NCI-H1048 (cell line): ENCODE results near the gene TCAIM.
"Not testable (repeated sequence)": the region's sequence is repeated elsewhere in the genome, so short reads cannot be mapped to it uniquely, and the experiment has no call there.

ENCODE experiments used
- DNase-seq: peaks from one replicate; lab custom pipeline; 2025; lab: John Stamatoyannopoulos, UW

Gene TCAIM

DNA sequence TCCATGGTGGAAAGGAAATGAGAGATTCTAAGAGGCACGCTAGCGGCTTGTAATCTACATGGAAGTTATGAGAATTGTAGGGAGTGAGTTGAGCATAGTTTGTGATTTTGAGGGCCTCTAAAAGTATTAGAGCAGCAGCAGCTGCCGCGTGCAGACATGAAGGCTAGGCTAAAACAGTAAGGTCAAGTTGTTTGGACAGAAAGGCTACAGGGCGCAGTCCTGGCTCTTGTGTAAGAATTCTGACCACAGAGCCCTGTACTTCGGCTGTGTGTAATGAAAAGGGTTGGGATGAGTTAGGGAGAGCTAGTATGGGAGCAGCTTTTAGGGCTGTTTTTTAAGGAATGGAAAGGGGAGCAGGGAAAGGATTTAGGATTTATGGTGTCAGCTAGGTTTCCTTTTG is 8.0 kb downstream of the TCAIM start:
- not testable (repeated sequence) for DNase-seq

- no peak for DNase-seq
These were observed 10.4 kb downstream of the TCAIM start for GRCh38 chr3:44348993-44349392.

DNA sequence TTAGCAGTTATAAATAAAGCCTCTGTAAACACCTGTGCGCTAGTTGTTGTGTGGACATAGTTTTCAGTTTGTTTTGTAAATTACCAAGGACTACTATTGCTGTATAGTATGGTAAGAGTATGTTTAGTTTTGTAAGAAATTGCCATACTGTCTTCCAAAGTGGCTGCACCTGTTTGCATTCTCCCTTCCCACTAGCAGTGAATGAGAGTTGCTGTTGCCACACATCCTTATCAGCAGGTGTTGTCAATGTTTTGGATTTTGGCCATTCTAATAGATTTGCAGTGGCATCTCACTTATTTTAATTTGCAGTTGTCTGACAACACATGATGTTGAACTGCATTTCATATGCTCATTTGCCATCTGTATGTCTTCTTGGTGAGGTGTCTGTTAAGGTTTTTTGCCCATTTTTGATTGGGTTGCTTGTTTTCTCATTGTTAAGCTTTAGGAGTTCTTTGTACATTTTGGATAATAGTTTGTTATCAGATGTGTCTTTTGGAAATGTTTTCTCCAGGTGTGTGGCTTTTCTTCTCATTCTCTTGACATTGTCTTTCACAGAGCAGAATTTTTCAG is 14.9 kb downstream of the TCAIM start:
- no peak for DNase-seq

GRCh38 chr3:44355362-44356033 is 16.9 kb downstream of the TCAIM start:
- DNase-seq, result no peak

DNA sequence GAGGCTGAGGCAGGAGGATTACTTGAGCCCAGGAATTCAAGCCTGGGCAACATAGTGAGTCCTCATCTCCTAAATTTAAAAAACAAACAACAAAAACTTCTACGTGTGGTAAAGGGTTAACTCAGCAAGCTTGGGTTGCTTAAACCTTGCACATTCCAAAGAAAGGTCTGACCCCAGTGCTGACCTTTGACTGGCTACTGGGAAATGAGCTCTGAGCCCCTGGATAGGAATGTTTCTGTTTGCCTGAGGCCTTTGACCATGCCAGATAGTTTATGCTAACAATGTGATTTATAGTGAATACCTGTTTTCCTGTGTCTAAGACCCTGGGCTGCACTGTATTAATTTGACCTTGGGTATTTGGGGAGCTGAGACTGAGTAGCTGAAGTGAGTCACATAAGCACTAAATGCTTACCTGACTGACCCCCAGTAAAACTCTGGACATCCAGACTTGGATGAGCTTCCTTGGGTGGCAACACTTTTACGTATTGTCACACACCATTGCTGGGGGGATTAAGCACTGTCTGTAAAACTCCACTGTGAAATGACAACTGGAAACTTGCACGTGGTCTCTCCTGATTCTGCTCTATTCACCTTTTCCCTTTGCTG is 20.7 kb downstream of the TCAIM start:
- DNase-seq, result no peak

GRCh38 chr3:44363591-44363990 is 25.0 kb downstream of the TCAIM start:
- no peak for DNase-seq

- DNase-seq, result no peak
These were observed 27.4 kb downstream of the TCAIM start for GRCh38 chr3:44365952-44366351.

DNA sequence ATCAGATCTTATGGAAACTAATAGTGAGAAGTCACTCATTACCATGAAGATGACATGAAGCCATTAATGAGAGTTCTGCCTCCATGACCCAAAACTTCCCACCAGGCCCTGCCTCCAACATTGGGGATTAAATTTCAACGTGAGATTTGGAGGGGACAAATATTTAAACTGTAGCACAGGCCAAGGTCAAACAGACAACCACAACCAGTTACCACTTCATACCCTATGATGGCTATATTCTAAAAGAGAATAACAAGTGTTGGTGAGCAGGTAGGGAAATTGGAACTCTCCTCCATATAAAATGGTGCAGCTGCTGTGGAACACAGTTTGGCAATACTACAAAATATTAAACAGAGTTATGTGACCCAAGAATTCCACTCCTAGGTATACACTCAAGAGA is 36.9 kb downstream of the TCAIM start:
- no peak for DNase-seq

- DNase-seq, result no peak
These were observed 48.8 kb downstream of the TCAIM start for GRCh38 chr3:44387404-44387803.

DNA sequence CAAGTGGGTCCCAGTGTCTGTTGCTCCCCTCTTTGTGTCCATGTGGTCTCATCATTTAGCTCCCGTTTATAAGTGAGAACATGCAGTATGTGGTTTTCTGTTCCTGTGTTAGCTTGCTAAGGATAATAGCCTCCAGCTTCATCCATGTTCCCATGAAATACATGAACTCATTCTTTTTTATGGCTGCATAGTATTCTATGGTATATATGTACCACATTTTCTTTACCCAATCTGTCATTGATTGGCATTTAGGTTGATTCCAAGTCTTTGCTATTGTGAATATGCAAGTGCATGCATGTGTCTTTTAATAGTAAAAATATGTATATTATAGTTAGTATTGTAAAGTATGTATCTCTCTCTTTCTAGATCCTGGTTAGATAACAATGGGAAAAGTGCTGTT is 53.9 kb downstream of the TCAIM start:
- no peak for DNase-seq

GRCh38 chr3:44395714-44396113 is 57.1 kb downstream of the TCAIM start:
- no peak for DNase-seq

DNA sequence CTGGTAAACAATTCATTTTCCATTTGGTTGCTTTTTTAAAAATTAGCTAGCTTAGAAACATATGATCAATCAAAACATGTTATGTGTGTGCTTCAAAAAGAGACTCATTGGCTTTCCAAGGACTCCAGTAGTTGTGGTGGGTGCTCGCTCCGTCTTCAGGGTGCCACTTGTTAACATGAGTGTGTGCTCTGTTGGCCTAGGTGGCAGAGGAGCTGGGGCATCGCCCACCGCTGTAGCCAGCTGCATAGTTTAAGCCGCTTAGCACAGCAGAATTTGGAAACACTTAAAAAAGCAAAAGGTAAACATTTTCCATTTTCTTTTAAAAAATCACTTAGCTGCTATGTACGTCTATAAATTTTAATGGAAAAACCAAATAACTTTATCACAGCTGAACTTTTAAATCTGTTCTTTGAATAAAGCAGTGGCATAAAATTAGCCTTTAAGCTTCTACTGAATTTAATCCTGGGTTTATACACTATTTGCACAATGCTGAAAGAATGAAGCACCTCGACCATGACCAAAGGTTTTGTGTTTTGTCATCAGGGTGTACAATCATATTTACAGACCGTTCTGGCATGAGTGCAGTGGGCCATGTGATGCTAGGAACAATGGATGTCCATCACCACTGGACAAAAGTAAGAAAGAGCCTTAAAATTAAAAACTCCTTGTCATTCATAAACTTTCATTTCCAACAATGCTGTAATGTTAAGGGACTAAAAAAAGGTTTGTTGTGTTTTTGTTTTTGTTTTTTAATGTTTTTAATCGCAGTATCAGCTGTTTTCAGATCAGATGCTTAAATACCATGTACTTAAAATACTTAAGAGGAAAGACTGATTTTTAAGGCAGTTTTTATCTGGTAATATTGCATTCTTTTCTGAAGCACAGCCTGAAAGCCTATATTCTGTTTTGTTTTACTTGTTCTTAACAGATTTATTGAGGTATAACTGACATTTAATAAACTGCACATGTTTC is 57.9 kb downstream of the TCAIM start:
- DNase-seq, result no peak

DNA sequence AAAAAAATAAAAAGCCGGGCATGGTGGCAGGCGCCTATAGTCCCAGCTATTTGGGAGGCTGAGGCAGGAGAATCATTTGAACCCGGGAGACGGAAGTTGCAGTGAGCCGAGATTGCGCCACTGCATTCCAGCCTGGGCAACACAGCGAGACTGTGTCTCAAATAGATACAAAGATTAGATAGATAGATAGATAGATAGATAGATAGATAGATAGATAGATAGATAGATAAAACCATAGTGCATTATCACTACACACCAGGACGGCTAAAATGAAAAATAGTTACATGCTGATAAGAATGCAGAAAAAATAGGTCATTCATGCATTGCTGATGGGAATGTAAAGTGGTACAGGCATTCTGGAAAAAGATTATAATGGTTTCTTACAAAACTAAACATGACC is 59.7 kb downstream of the TCAIM start:
- not testable (repeated sequence) for DNase-seq

GRCh38 chr3:44398853-44399252 is 60.3 kb downstream of the TCAIM start:
- no peak for DNase-seq

GRCh38 chr3:44400771-44401170 is 62.2 kb downstream of the TCAIM start:
- no peak for DNase-seq

DNA sequence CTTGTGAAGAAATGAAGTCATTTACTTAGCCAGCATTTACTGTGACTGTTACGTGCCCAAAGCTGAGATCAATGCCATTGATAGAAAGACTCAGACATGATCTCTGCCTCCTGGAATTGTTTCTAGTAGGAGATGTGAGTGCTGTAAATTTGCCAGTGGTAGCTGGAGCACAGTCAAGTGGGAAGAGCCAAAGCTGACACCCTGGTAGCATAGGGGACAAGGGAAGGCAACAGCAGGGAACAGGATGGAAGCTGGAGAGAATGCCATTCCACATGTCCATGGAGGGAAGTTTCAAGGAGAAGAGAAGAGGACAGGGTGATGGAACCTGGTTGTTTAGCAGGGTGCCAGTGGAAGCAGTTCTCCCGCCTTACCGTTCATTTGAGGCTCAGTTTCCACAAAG is 64.0 kb downstream of the TCAIM start:
- DNase-seq, result no peak

GRCh38 chr3:44409640-44410410 is 71.3 kb downstream of the TCAIM start:
- DNase-seq, result no peak

DNA sequence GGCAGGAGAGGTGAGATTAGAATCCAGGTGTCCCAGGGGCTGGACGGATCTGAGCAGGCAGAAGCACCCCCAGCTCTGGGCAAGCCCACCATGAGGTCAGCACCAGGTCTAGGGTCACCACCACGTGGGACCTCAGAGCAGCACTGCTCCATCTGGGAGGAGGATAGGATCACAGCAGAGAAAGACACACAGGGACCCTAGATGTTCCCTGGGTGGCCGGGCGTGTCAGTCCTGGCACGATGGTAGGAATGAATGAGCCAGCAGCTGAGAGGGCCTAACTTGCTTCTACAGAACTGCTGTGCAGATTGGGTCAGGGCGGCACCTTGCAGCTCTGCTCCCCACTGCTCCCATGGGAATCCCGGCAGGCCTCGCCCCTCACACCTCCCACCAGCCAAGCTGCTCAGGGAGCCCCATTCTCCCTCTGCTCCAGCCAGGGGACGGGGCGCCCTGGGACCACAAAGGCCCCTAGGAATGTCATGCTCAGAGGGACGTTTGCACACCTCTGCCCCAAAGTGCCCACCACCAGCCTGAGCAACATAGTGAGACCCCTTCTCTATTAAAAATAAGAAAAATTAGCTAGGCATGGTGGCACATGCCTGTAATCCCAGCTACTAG is 72.6 kb downstream of the TCAIM start:
- no peak for DNase-seq

GRCh38 chr3:44412365-44412764 is 73.8 kb downstream of the TCAIM start:
- no peak for DNase-seq

DNA sequence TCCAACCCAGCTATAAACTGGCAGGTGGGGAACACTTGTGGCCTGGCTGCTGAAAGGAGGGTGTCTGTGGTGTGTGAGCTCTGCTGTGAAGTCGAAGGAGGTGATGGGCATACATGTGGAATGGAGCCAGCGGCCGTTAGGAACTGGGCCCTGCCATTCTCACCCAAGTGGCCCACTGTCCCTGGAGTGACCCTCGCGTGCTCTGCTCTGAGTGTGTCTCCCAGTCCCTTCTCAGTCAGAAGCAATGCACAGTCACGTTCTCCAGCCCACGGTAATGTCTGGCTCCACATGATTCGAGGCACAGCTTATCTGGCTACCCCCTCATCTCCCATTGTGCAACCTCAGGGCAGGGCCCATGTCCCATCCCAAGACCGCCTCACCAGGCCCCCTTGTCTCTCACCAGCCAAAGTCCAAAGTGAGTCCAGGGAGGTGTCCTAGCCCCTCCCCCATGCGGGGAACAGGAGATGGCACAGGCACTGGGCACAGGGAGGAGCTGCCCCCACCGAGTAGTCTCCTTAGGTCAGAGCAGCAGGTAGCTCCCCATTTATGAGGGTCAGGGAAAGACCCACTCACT is 76.0 kb downstream of the TCAIM start:
- DNase-seq, result no peak

DNA sequence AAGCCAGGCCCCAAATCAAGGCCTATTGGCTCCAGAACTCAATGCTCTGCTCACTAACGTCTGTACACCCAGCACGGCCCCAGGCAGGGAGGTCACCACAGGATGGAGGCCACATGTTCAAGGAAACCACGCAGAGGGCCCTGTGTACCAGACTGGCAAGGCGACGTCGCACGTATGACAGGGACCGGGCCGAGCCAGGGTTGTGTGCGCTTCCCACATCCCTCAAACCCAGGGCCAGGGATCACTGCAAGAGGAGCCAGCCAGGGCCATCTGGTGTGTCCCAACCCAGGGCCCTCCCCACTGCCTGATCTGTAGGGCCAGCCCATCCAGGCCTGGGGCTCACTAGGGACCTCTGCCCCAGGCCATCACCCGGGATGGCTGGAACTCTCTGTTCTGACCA is 76.9 kb downstream of the TCAIM start:
- DNase-seq, result no peak
